GM12892 (cell line): Measurements from ENCODE around the gene STK10.

ENCODE experiments used
- POLR2A ChIP-seq: IDR thresholded peaks from 2 replicates; pipeline ENCODE4 v1.6.1; 2011; ENCODE audit warnings: low read depth, low read length, control low read depth
- TAF1 ChIP-seq: IDR thresholded peaks from 2 replicates; pipeline ENCODE4 v1.6.1; 2011; ENCODE audit warnings: low read depth, mild to moderate bottlenecking, control low read depth, low read length, borderline replicate concordance

DNA sequence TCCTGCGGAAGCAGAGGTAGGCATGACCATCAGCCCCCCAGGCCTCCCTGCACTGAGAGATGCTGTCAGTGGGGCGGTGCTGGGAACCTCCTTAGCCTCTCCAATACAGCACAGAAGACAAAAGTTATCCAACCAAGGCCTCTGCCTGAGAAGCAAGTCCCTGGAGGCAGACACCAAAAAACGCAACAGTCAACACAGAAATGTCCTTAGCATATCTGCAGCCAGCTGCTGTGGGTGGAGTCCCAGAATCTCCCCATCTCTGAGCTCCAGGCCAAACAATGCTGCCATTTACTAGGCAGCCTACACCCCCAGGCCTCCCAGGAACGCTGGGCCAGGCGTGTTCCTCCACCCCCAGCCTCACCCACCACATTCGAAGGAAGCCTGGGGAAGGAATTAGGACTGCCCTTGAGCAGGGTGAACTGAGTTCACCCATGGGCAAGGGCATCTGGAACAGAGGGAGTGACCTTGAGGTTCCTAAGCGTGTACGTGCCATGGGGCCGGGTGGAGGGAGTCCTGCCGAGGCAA lies 43.7 kb downstream of the STK10 start:
- no peak for TF ChIP-seq POLR2A
- no peak for TF ChIP-seq TAF1
